T-cell (primary cell): Measurements from ENCODE around the gene ETV6. TPM values are rescaled to one million over a fixed set of nuclear protein-coding genes. Genes with fewer than 3 reads are reported as not detected.

Source experiments
- ATAC-seq, 4 experiments: fragments of 200-7000 bp in 3 of 4; fragments of 150-1000 bp in 1 of 4; cut with Tn5 transposase; replicated peaks in 1 of 4; 1 replicate in 3 of 4; 2 replicates in 1 of 4; pipeline ENCODE4 v1.10.0; 2021; ENCODE audit warnings: moderate library complexity in 3 of 4, mild to moderate bottlenecking in 2 of 4, moderate number of reproducible peaks in 1 of 4
- CTCF ChIA-PET, 2 donors: fragments of 300-600 bp; sonication (Branson Sonifier 250); formaldehyde crosslinking; loops; one replicate each; lab custom pipeline; 2022; ENCODE audit warnings: antibody characterized with exemption in 2 of 2; lab: Charles Lee
- POLR2A ChIA-PET, 2 donors: fragments of 300-600 bp; sonication (Branson Sonifier 250); formaldehyde crosslinking; loops; one replicate each; lab custom pipeline; 2022; ENCODE audit warnings: antibody characterized with exemption in 2 of 2; lab: Charles Lee
- DNase-seq, 35 experiments: peaks; one replicate each; pipeline versions ENCODE4 v3.0.0 to v3.0.0-alpha.2; 2013 to 2023
- H3K27ac ChIP-seq: one replicate; pipeline ENCODE4 v1.5.1; 2013; ENCODE audit warnings: low read length
- H3K27me3 ChIP-seq, 2 experiments: replicated peaks in 1 of 2; 1 replicate in 1 of 2; 2 replicates in 1 of 2; pipeline versions ENCODE4 v1.6.1 to v1.7.0; 2013; ENCODE audit warnings: low read length in 1 of 2, mixed read lengths in 1 of 2; ENCODE audit not compliant: control insufficient read depth in 2 of 2, insufficient read depth in 2 of 2; ENCODE audit errors: extremely low read depth in 1 of 2
- H3K36me3 ChIP-seq, 2 donors: 1 replicate in 1 of 2; 2 replicates in 1 of 2; pipeline versions ENCODE4 v1.6.1 to v1.7.0; 2013; ENCODE audit warnings: low read length in 1 of 2; ENCODE audit not compliant: control insufficient read depth in 2 of 2, insufficient read depth in 1 of 2; ENCODE audit errors: extremely low read depth in 1 of 2
- H3K4me1 ChIP-seq, 2 experiments: 1 replicate in 1 of 2; 2 replicates in 1 of 2; pipeline versions ENCODE4 v1.6.1 to v1.7.0; 2013; ENCODE audit warnings: low read length in 2 of 2, mixed read lengths in 1 of 2; ENCODE audit not compliant: insufficient read depth in 2 of 2, control insufficient read depth in 1 of 2; ENCODE audit errors: extremely low read depth in 1 of 2
- H3K4me3 ChIP-seq, 2 donors: 1 replicate in 1 of 2; 2 replicates in 1 of 2; pipeline versions ENCODE4 v1.5.1 to v1.7.0; 2013; ENCODE audit warnings: mild to moderate bottlenecking in 2 of 2, low read length in 1 of 2, moderate library complexity in 1 of 2; ENCODE audit not compliant: control insufficient read depth in 1 of 2; ENCODE audit errors: extremely low read depth in 1 of 2
- H3K9me3 ChIP-seq: 2 replicates; pipeline ENCODE4 v1.7.0; 2013
- H3K27ac Mint-ChIP-seq, 2 donors: one replicate each; pipeline ENCODE4 v1.8.0; 2020 to 2021; ENCODE audit warnings: mild to moderate bottlenecking in 2 of 2, mixed read lengths in 2 of 2
- H3K27me3 Mint-ChIP-seq, 2 donors: one replicate each; pipeline ENCODE4 v1.8.0; 2021 to 2022; ENCODE audit warnings: mixed read lengths in 2 of 2
- H3K36me3 Mint-ChIP-seq: one replicate; pipeline ENCODE4 v1.8.0; 2021; ENCODE audit warnings: mixed read lengths
- H3K4me1 Mint-ChIP-seq, 3 donors: one replicate each; pipeline ENCODE4 v1.8.0; 2020 to 2022; ENCODE audit warnings: mixed read lengths in 3 of 3, mild to moderate bottlenecking in 1 of 3
- H3K4me3 Mint-ChIP-seq, 3 donors: one replicate each; pipeline ENCODE4 v1.8.0; 2020 to 2022; ENCODE audit warnings: mild to moderate bottlenecking in 3 of 3, mixed read lengths in 3 of 3, moderate library complexity in 3 of 3
- H3K9me3 Mint-ChIP-seq, 3 donors: one replicate each; pipeline ENCODE4 v1.8.0; 2020 to 2022; ENCODE audit warnings: mixed read lengths in 3 of 3
- WGBS: methylation state at CpG from one replicate; pipeline ENCODE4 v1.1.5; 2013; ENCODE audit warnings: missing lambda C conversion rate; ENCODE audit not compliant: insufficient coverage; 5-methylcytosine and 5-hydroxymethylcytosine counted together
- total RNA-seq, 35 experiments: library from RNA in 6 of 35; stranded (reverse) in 6 of 35; fragments of 120-200 nt in 1 of 35; gene quantifications; one replicate each; pipeline versions ENCODE4 v1.2.1 to v1.2.4 and lab custom pipeline; 2013 to 2026

The ETV6 gene
- total RNA-seq, 5 donors from 2014 or later (not counting 1 experiment from before 2014, with no cell fraction given) = 24.8 to 36.3 (median 31.3) TPM

DNA sequence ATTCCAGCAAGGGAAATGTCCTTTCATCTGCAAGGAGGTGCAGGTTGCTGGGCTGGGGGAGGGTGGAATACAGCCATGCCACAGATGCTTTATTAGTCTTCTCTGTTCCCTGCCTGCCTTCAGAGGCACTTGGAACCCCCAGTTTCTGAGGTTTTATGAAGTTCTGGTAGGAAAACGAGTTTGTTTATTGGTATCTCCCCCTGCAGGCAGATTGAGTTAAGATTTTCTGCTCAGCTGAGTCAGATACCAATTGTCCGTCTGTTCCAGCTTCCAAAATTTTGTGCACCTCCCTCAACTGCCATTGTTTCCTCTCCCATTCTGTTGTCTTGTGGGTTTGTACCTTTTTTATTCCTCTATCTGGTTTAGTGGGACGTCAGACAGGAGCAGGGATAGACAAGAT, 155.6 kb downstream of the ETV6 start:
- no peaks in the 10 kb centered on the region for H3K27me3 ChIP-seq
- H3K4me1 ChIP-seq = peaks cover 5 to 6% of the 10 kb centered on the region in 2 experiments
- peaks cover 24% of the 10 kb centered on the region for H3K36me3 Mint-ChIP-seq
- no peaks in the 10 kb centered on the region for H3K9me3 Mint-ChIP-seq
- no peak overlapping the region for H3K4me3 ChIP-seq
- ATAC-seq (no peak), DNase-seq (no peak)
- no peaks in the 10 kb centered on the region for H3K9me3 ChIP-seq
- H3K4me1 Mint-ChIP-seq = peaks cover 44 to 63% (median 49%) of the 10 kb centered on the region in 3 donors
- H3K27me3 Mint-ChIP-seq = no peaks in the 10 kb centered on the region
- WGBS = 90% methylated on average over 1 of the region's 3 CpGs
- ChIA-PET CTCF (no interaction called here), POLR2A (no interaction called here)
- H3K27ac Mint-ChIP-seq = no peak overlapping the region
- no peak overlapping the region for H3K27ac ChIP-seq
- no peak overlapping the region for H3K4me3 Mint-ChIP-seq
- no peaks in the 10 kb centered on the region for H3K36me3 ChIP-seq

DNA sequence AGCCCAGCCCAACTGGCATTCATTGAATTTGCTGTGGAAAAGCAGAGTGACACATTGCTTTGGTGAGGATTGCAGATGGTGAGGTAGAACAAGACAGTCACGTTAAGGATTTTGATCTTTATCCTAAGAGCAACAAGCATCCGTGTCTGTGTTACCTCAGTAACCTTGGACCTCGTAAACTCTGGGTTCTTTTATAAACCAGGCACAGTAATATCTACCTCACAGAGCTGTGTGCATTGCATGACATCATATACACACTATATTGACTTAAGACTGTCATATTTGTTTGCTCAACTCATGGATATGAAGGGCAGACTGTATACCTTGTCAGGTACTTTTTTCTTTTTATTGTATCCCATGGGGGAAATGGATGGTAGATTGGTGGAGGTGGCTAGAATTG, 156.2 kb downstream of the ETV6 start:
- Histone ChIP-seq H3K27ac (no peak overlapping the region), H3K9me3 (no peaks in the 10 kb centered on the region), H3K4me3 (no peak overlapping the region), H3K36me3 (no peaks in the 10 kb centered on the region), H3K4me1 (peaks cover 5 to 6% of the 10 kb centered on the region in 2 experiments), H3K27me3 (no peaks in the 10 kb centered on the region)
- no peak overlapping the region for H3K4me3 Mint-ChIP-seq
- H3K36me3 Mint-ChIP-seq = peaks cover 21% of the 10 kb centered on the region
- DNase-seq (no peak), ATAC-seq (no peak)
- 100% methylated on average over 2 of the region's 3 CpGs for WGBS
- ChIA-PET CTCF (interaction anchor here in 1 of 2 donors (0.6 kb wide), 1 partner anchor 1091 kb away, joined by 4 read pairs; no protein-coding TSS in a partner anchor), POLR2A (no interaction called here)
- no peaks in the 10 kb centered on the region for H3K27me3 Mint-ChIP-seq
- H3K9me3 Mint-ChIP-seq = no peaks in the 10 kb centered on the region
- no peak overlapping the region for H3K27ac Mint-ChIP-seq
- peaks cover 42 to 63% (median 44%) of the 10 kb centered on the region in 3 donors for H3K4me1 Mint-ChIP-seq

- no peaks in the 10 kb centered on the region for H3K27me3 Mint-ChIP-seq
- peaks cover 2 to 4% of the 10 kb centered on the region in 2 experiments for H3K4me1 ChIP-seq
- ChIA-PET POLR2A (no interaction called here), CTCF (no interaction called here)
- no peak overlapping the region for H3K27ac ChIP-seq
- peaks cover 21% of the 10 kb centered on the region for H3K36me3 Mint-ChIP-seq
- ATAC-seq (peak in 1 of 4 experiments; percentile 64), DNase-seq (no peak)
- no peak overlapping the region for H3K27ac Mint-ChIP-seq
- no peak overlapping the region for H3K4me3 Mint-ChIP-seq
- H3K36me3 ChIP-seq = no peaks in the 10 kb centered on the region
- H3K9me3 Mint-ChIP-seq = no peaks in the 10 kb centered on the region
- peaks cover 42 to 62% (median 51%) of the 10 kb centered on the region in 3 donors for H3K4me1 Mint-ChIP-seq
- no peaks in the 10 kb centered on the region for H3K27me3 ChIP-seq
- no peak overlapping the region for H3K4me3 ChIP-seq
- H3K9me3 ChIP-seq = no peaks in the 10 kb centered on the region
Observed at GRCh38 chr12:11807458-11807857, 158.0 kb downstream of the ETV6 start.

DNA sequence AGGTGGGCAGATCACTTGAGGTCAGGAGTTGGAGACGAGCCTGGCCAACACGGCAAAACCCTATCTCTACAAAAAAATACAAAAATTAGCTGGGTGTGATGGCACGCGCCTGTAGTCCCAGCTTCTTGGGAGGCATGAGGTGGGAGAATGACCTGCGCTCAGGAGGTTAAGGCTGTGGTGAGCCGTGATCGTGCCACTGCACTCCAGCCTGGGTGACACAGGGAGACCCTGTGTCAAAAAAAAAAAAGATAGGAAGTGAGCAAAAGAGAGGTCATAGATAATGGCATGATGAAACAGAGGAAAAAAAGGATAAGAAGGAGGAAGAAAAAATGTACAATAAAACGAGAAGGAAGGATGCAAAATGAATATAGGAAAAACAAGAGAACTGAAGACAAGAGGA, 159.5 kb downstream of the ETV6 start:
- Mint-ChIP-seq H3K27me3 (no peaks in the 10 kb centered on the region), H3K4me1 (peaks cover 55 to 72% (median 63%) of the 10 kb centered on the region in 3 donors), H3K9me3 (no peaks in the 10 kb centered on the region), H3K27ac (no peak overlapping the region), H3K4me3 (no peak overlapping the region), H3K36me3 (peaks cover 15% of the 10 kb centered on the region)
- H3K36me3 ChIP-seq = no peaks in the 10 kb centered on the region
- H3K4me3 ChIP-seq = no peak overlapping the region
- peaks cover 5 to 17% of the 10 kb centered on the region in 2 experiments for H3K4me1 ChIP-seq
- ATAC-seq (no peak), DNase-seq (no peak)
- POLR2A ChIA-PET = interaction anchor here (0.6 to 0.7 kb wide), 4 partner anchors 19 to 1574 kb away, joined by 3 to 5 read pairs (median 4); no protein-coding TSS in a partner anchor
- CTCF ChIA-PET = interaction anchor here (0.6 to 1.0 kb wide), 7 partner anchors 11 to 917 kb away, joined by 3 to 5 read pairs (median 3); no protein-coding TSS in a partner anchor
- H3K27me3 ChIP-seq = no peaks in the 10 kb centered on the region
- 100% methylated on average over 6 of the region's 8 CpGs for whole genome bisulfite sequencing
- no peaks in the 10 kb centered on the region for H3K9me3 ChIP-seq
- no peak overlapping the region for H3K27ac ChIP-seq

- ChIA-PET CTCF (interaction anchor here (0.5 to 0.7 kb wide), 4 partner anchors 135 to 1239 kb away, joined by 3 to 6 read pairs (median 4); no protein-coding TSS in a partner anchor), POLR2A (no interaction called here)
- Histone ChIP-seq H3K36me3 (no peaks in the 10 kb centered on the region), H3K4me1 (peaks cover 5 to 17% of the 10 kb centered on the region in 2 experiments), H3K4me3 (no peak overlapping the region), H3K9me3 (no peaks in the 10 kb centered on the region), H3K27ac (no peak overlapping the region), H3K27me3 (no peaks in the 10 kb centered on the region)
- Mint-ChIP-seq H3K36me3 (peaks cover 7% of the 10 kb centered on the region), H3K9me3 (no peaks in the 10 kb centered on the region), H3K4me1 (peaks cover 56 to 82% (median 60%) of the 10 kb centered on the region in 3 donors), H3K27ac (no peak overlapping the region), H3K4me3 (no peak overlapping the region), H3K27me3 (no peaks in the 10 kb centered on the region)
- WGBS = no CpG with 5 or more reads among the region's 3 CpGs
- ATAC-seq (no peak), DNase-seq (no peak)
Observed at GRCh38 chr12:11810206-11810545, 160.7 kb downstream of the ETV6 start.

DNA sequence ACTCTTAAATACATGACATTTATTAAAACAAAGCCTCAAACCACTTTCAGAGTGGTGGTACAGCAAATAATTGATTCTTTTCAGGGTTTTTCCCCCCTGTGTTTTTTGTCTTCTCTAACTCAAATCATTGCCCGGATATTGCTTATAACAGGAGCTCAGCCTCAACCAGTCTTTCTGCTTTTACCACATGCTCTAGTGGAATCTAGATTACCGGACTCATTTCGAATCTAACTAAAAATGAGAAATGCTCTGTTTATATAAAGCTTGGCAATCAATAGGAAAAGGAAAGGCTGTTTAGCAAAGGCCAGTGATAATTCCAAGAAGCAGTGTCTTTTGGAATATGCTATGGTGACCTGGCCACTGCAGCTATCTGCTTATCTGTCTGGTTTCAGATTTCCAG, 161.5 kb downstream of the ETV6 start:
- H3K36me3 ChIP-seq = no peaks in the 10 kb centered on the region
- no peak overlapping the region for H3K4me3 ChIP-seq
- no peaks in the 10 kb centered on the region for H3K27me3 ChIP-seq
- H3K4me3 Mint-ChIP-seq = no peak overlapping the region
- peaks cover 5 to 17% of the 10 kb centered on the region in 2 experiments for H3K4me1 ChIP-seq
- POLR2A ChIA-PET = interaction anchor here in 1 of 2 donors (0.8 kb wide), 1 partner anchor 16 kb away, joined by 3 read pairs; no protein-coding TSS in a partner anchor
- DNase-seq (no peak), ATAC-seq (no peak)
- H3K36me3 Mint-ChIP-seq = peaks cover 9% of the 10 kb centered on the region
- peak overlapping the region; percentile 2 to 3 for H3K27ac Mint-ChIP-seq
- H3K9me3 Mint-ChIP-seq = no peaks in the 10 kb centered on the region
- H3K27me3 Mint-ChIP-seq = no peaks in the 10 kb centered on the region
- H3K27ac ChIP-seq = no peak overlapping the region
- no peaks in the 10 kb centered on the region for H3K9me3 ChIP-seq
- no CpG with 5 or more reads among the region's 3 CpGs for WGBS
- H3K4me1 Mint-ChIP-seq = peaks cover 48 to 76% (median 56%) of the 10 kb centered on the region in 3 donors
- CTCF ChIA-PET = no interaction called here
